HFFc6 (cell line): ENCODE data around the gene VWC2L. TPM values are rescaled to one million over a fixed set of nuclear protein-coding genes. Genes with fewer than 3 reads are reported as not detected.
A peak's percentile ranks its signal among the peaks of the same experiment; 100 is the strongest.

Experiments used
- DNase-seq: peaks from one replicate; pipeline ENCODE4 v3.0.0-alpha.2; 2018
- H3K27ac Mint-ChIP-seq: 2 replicates; pipeline ENCODE4 v1.8.0; 2020; ENCODE audit warnings: mild to moderate bottlenecking, mixed read lengths
- H3K27me3 Mint-ChIP-seq: 2 replicates; pipeline ENCODE4 v1.8.0; 2021; ENCODE audit warnings: mild to moderate bottlenecking, moderate library complexity, mixed read lengths; ENCODE audit not compliant: insufficient read depth
- H3K36me3 Mint-ChIP-seq: 2 replicates; pipeline ENCODE4 v1.8.0; 2021; ENCODE audit warnings: low read depth, mixed read lengths
- H3K4me1 Mint-ChIP-seq: 2 replicates; pipeline ENCODE4 v1.8.0; 2020; ENCODE audit warnings: low read depth, mixed read lengths
- H3K4me3 Mint-ChIP-seq: 2 replicates; pipeline ENCODE4 v1.8.0; 2020; ENCODE audit warnings: mild to moderate bottlenecking, moderate library complexity, mixed read lengths
- H3K9me3 Mint-ChIP-seq: 2 replicates; pipeline ENCODE4 v1.8.0; 2020; ENCODE audit warnings: mild to moderate bottlenecking, mixed read lengths
- long read RNA-seq: library from polyadenylated mRNA; unstranded; transcript quantifications from one replicate; pipeline ENCODE4 v2.0.0, GENCODE V29; 2019
- total RNA-seq, 6 experiments: library from RNA; stranded (reverse); fragmentation: NEBNext Ultra II Directional; extraction: Animal tissue kit (Norgen Biotek cat#: 25700); gene quantifications; 2 replicates in 1 of 6; 3 replicates in 5 of 6; pipeline ENCODE4 v1.2.3, GENCODE V29; 2021
- TF ChIP-seq, protein P1 (sequence below): fragments of 200-600 bp; sonication (generic); IDR thresholded peaks from 2 replicates; pipeline ENCODE4 v1.5.0; 2021; ENCODE audit warnings: antibody characterized with exemption, mild to moderate bottlenecking

VWC2L gene
- total RNA-seq, result not detected
- long read RNA-seq, partial matches to known transcripts, result 0 of 1 reads
- long read RNA-seq, other reads (novel, unspliced or antisense), result 1 of 1 reads

- Mint-ChIP-seq H3K36me3 (no peaks in the 10 kb centered on the region), H3K9me3 (no peaks in the 10 kb centered on the region), H3K27ac (no peak within 1 kb of the TSS), H3K27me3 (no peaks in the 10 kb centered on the region), H3K4me1 (no peaks in the 10 kb centered on the region), H3K4me3 (no peak within 1 kb of the TSS)
- peak; percentile 52 for DNase-seq
- TF ChIP-seq, protein P1, sequence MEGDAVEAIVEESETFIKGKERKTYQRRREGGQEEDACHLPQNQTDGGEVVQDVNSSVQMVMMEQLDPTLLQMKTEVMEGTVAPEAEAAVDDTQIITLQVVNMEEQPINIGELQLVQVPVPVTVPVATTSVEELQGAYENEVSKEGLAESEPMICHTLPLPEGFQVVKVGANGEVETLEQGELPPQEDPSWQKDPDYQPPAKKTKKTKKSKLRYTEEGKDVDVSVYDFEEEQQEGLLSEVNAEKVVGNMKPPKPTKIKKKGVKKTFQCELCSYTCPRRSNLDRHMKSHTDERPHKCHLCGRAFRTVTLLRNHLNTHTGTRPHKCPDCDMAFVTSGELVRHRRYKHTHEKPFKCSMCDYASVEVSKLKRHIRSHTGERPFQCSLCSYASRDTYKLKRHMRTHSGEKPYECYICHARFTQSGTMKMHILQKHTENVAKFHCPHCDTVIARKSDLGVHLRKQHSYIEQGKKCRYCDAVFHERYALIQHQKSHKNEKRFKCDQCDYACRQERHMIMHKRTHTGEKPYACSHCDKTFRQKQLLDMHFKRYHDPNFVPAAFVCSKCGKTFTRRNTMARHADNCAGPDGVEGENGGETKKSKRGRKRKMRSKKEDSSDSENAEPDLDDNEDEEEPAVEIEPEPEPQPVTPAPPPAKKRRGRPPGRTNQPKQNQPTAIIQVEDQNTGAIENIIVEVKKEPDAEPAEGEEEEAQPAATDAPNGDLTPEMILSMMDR, result no peak
Measured at GRCh38 chr2:214410918-214411554, at the start of gene VWC2L. TSS of gene VWC2L (plus strand) at chr2:214411054. CDS start at chr2:214414194, 3,140 bp downstream.

- no peaks in the 10 kb centered on the region for H3K4me1 Mint-ChIP-seq
- DNase-seq, result no peak
- no peak overlapping the region for H3K27ac Mint-ChIP-seq
- no peaks in the 10 kb centered on the region for H3K27me3 Mint-ChIP-seq
- no peaks in the 10 kb centered on the region; the same call in 1 of the 2 replicates for H3K9me3 Mint-ChIP-seq
- no peak overlapping the region for H3K4me3 Mint-ChIP-seq
- H3K36me3 Mint-ChIP-seq, result no peaks in the 10 kb centered on the region
- TF ChIP-seq, protein P1, result no peak
Measured at GRCh38 chr2:214361116-214361515, 49.7 kb upstream of the VWC2L start.

DNA sequence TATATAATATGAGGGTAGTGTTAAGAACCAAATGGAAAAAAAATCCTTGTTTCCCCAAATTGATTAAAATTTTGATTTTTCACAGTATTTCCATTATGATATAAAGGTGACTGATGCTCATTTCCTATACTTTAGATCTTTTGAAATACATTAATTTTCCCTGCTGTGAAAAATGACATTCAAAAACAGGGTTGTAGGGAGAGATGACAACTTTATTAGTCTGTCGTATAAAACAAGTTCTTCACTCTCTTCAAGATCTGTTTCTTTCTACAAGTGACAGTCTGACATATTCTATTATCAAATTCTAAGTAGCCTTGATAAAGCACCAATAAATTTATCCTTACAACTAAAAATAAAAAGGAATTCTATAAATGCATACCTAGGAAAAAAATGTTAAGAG is 45.3 kb upstream of the VWC2L start:
- Mint-ChIP-seq H3K27ac (no peak overlapping the region), H3K4me1 (no peaks in the 10 kb centered on the region), H3K9me3 (no peaks in the 10 kb centered on the region), H3K36me3 (no peaks in the 10 kb centered on the region), H3K4me3 (no peak overlapping the region), H3K27me3 (no peaks in the 10 kb centered on the region; the same call in 1 of the 2 replicates)
- no peak for DNase-seq
- TF ChIP-seq, protein P1, result no peak

DNA sequence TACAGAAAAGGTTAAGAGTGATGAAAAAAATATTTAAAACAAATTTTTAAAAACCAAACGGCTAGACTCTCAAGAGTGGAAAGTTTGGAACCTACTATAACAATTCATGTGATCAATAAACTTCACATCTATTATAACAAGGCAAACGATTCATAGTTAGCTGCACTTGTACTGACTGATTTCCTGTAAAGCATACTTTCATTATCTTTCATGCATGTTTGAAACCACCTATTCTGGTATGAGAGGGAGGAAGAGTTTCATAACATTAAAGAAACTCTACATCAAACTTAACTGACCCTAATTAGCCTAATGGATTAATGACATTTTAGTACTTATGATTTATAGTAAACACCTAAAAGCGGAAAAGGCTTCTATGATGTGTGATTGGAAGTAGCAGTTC is 43.7 kb upstream of the VWC2L start:
- Mint-ChIP-seq H3K27me3 (no peaks in the 10 kb centered on the region; the same call in 1 of the 2 replicates), H3K9me3 (peaks cover 3% of the 10 kb centered on the region; the same call in 1 of the 2 replicates), H3K4me3 (no peak overlapping the region), H3K27ac (no peak overlapping the region), H3K4me1 (no peaks in the 10 kb centered on the region), H3K36me3 (no peaks in the 10 kb centered on the region)
- TF ChIP-seq, protein P1, result no peak
- DNase-seq, result no peak

DNA sequence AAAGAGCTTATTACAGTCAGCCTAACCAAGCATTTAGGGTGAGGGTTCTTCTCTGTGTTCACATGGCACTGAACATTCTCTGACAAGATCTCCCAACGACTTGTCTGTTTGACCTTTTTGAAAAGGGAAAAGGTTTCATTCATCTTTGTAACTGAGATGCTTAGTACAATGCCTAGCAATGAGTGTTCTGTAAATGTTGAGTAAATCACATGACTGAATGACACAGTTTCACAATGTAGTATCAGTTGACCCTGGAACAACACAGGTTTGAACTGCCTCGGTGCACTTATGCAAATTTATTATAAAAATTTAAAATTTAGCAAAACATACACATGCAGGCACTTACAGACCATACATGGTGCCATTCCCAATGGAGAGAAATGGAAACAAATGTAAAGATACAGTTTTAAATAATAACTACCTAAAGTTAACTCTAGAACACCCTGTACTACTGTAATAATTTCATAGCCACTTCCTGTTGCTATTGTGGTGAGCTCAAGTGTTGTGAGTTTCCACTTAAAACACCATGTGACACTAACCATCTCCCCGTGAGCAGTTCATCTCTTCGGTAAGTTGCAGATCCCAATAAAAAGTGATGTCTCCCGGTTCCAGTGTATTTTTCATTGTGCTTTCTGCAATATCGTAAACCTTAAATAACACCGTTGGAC is 34.1 kb upstream of the VWC2L start:
- Mint-ChIP-seq H3K27ac (no peak overlapping the region), H3K27me3 (no peaks in the 10 kb centered on the region; the same call in 1 of the 2 replicates), H3K4me1 (peaks cover 6% of the 10 kb centered on the region; the same call in 1 of the 2 replicates), H3K36me3 (no peaks in the 10 kb centered on the region), H3K4me3 (no peak overlapping the region), H3K9me3 (peaks cover 3% of the 10 kb centered on the region; the same call in 1 of the 2 replicates)
- DNase-seq, result no peak
- TF ChIP-seq, protein P1, result no peak
